HepG2 (cell line): ENCODE data around the gene SBNO1. TPM values are rescaled to one million over a fixed set of nuclear protein-coding genes. Genes with fewer than 3 reads are reported as not detected.

Experiments
- AGO2 ChIP-seq: fragments of 200-400 bp; formaldehyde crosslinking; optimal IDR thresholded peaks from 2 replicates; pipeline ENCODE3; 2017; ENCODE audit warnings: mild to moderate bottlenecking, low read depth, low read length, moderate library complexity
- CBX1 ChIP-seq: IDR thresholded peaks from one replicate; pipeline ENCODE4 v1.6.1; 2016; ENCODE audit warnings: antibody characterized with exemption, low read depth
- CCDC6 ChIP-seq: sonication (generic); formaldehyde crosslinking; IDR thresholded peaks from 2 replicates; pipeline ENCODE4 v1.8.1; 2022; ENCODE audit warnings: mild to moderate bottlenecking, missing genetic modification reagents, moderate library complexity
- CEBPB ChIP-seq: IDR thresholded peaks from 2 replicates; pipeline ENCODE4 v1.6.1; 2011; ENCODE audit warnings: low read depth, low read length, improper control_type of control experiment, borderline replicate concordance
- DR1 ChIP-seq: sonication (generic); formaldehyde crosslinking; IDR thresholded peaks from 2 replicates; pipeline ENCODE4 v1.8.0; 2021; ENCODE audit warnings: mild to moderate bottlenecking, missing genetic modification reagents, inconsistent platforms
- GPN1 ChIP-seq: sonication (generic); formaldehyde crosslinking; IDR thresholded peaks from 2 replicates; pipeline ENCODE4 v1.5.1; 2020; ENCODE audit warnings: missing genetic modification reagents, borderline replicate concordance
- HOXA7 ChIP-seq: sonication (generic); formaldehyde crosslinking; IDR thresholded peaks from 2 replicates; pipeline ENCODE4 v1.8.1; 2022; ENCODE audit warnings: mild to moderate bottlenecking, missing genetic modification reagents, moderate library complexity
- IRF1 ChIP-seq: sonication (generic); formaldehyde crosslinking; IDR thresholded peaks from 2 replicates; pipeline ENCODE4 v1.4.0; 2020; ENCODE audit warnings: low read depth, mild to moderate bottlenecking, missing genetic modification reagents
- MAFK ChIP-seq, 2 experiments: IDR thresholded peaks in 1 of 2; conservative IDR thresholded peaks in 1 of 2; 2 replicates each; pipeline ENCODE4 v1.6.1; 2011; ENCODE audit warnings: improper control_type of control experiment in 2 of 2, low read length in 2 of 2
- MBNL3 ChIP-seq: fragments of 250-450 bp; sonication (Bioruptor Pico); conservative IDR thresholded peaks from 2 replicates; pipeline ENCODE4 v1.8.0; 2022; ENCODE audit warnings: mild to moderate bottlenecking, inconsistent platforms
- MNT ChIP-seq: fragments of 450-650 bp; IDR thresholded peaks from 2 replicates; pipeline ENCODE4 v1.6.1; 2016
- NCOA1 ChIP-seq: sonication (generic); formaldehyde crosslinking; IDR thresholded peaks from 2 replicates; pipeline ENCODE4 v1.9.0; 2021; ENCODE audit warnings: missing genetic modification reagents
- NFE2L2 ChIP-seq: fragments of 150-350 bp; IDR thresholded peaks from 2 replicates; pipeline ENCODE4 v1.6.1; 2014; ENCODE audit warnings: low read length
- POLR2A ChIP-seq, 2 experiments: IDR thresholded peaks; 2 replicates each; pipeline ENCODE4 v1.6.1; 2011; ENCODE audit warnings: low read depth in 2 of 2, low read length in 2 of 2, mild to moderate bottlenecking in 1 of 2, moderate library complexity in 1 of 2; ENCODE audit not compliant: insufficient read depth in 1 of 2
- RFX5 ChIP-seq: IDR thresholded peaks from 2 replicates; pipeline ENCODE4 v1.6.1; 2011; ENCODE audit warnings: low read depth, low read length, improper control_type of control experiment
- SPEN ChIP-seq: sonication (generic); formaldehyde crosslinking; IDR thresholded peaks from 2 replicates; pipeline ENCODE4 v1.5.1; 2020; ENCODE audit warnings: low read depth, mild to moderate bottlenecking, missing genetic modification reagents
- SRSF1 ChIP-seq: fragments of 200-400 bp; formaldehyde crosslinking; optimal IDR thresholded peaks from 2 replicates; pipeline ENCODE3; 2017; ENCODE audit warnings: mild to moderate bottlenecking, low read depth, low read length, moderate library complexity
- ZEB1 ChIP-seq: IDR thresholded peaks from 2 replicates; pipeline ENCODE4 v1.6.1; 2012; ENCODE audit warnings: mild to moderate bottlenecking, low read depth, inconsistent platforms; ENCODE audit not compliant: insufficient replicate concordance
- ZNF235 ChIP-seq: sonication (generic); formaldehyde crosslinking; IDR thresholded peaks from 2 replicates; pipeline ENCODE4 v1.8.1; 2023; ENCODE audit warnings: mild to moderate bottlenecking, missing genetic modification reagents, borderline replicate concordance
- ZNF414 ChIP-seq: sonication (generic); formaldehyde crosslinking; IDR thresholded peaks from 2 replicates; pipeline ENCODE4 v1.5.0; 2020; ENCODE audit warnings: missing genetic modification reagents
- ZNF768 ChIP-seq: sonication (generic); formaldehyde crosslinking; IDR thresholded peaks from 2 replicates; pipeline ENCODE4 v1.4.0; 2020; ENCODE audit warnings: missing genetic modification reagents
- polyA plus RNA-seq, 8 experiments: library from polyadenylated mRNA; depleted of rRNA in 3 of 8; stranded (reverse) in 7 of 8; unstranded in 1 of 8; fragments of >200 nt; fragmentation: Illumina TruSeq in 4 of 8; extraction: Trizol in 4 of 8; gene quantifications; 2 replicates each; pipeline versions ENCODE4 v1.2.1 to v1.2.3, GENCODE V29; 2011 to 2016; ENCODE audit warnings: low read depth in 4 of 8, missing spikeins in 1 of 8, mixed read lengths in 1 of 8; ENCODE audit not compliant: insufficient read depth in 1 of 8
- total RNA-seq, 5 experiments: library from RNA; depleted of rRNA; stranded (reverse); fragments of >200 nt; fragmentation: Illumina TruSeq; extraction: Trizol; gene quantifications; 2 replicates each; pipeline ENCODE4 v1.2.3, GENCODE V29; 2016; ENCODE audit warnings: low read depth in 1 of 5
- TF ChIP-seq, protein P1 (sequence below): sonication (generic); formaldehyde crosslinking; IDR thresholded peaks from 2 replicates; pipeline ENCODE4 v1.4.0; 2020; ENCODE audit warnings: missing genetic modification reagents
- TF ChIP-seq, protein P2 (sequence below): sonication (generic); formaldehyde crosslinking; conservative IDR thresholded peaks from 2 replicates; pipeline ENCODE4 v1.8.0; 2022; ENCODE audit warnings: mild to moderate bottlenecking, moderate library complexity, missing genetic modification reagents

Gene SBNO1
- total and polyA plus RNA-seq, 2 of the 13 experiments (the other 11 are each of a cell fraction or from before 2014, with no cell fraction given), result 10.9 to 40.2 TPM

DNA sequence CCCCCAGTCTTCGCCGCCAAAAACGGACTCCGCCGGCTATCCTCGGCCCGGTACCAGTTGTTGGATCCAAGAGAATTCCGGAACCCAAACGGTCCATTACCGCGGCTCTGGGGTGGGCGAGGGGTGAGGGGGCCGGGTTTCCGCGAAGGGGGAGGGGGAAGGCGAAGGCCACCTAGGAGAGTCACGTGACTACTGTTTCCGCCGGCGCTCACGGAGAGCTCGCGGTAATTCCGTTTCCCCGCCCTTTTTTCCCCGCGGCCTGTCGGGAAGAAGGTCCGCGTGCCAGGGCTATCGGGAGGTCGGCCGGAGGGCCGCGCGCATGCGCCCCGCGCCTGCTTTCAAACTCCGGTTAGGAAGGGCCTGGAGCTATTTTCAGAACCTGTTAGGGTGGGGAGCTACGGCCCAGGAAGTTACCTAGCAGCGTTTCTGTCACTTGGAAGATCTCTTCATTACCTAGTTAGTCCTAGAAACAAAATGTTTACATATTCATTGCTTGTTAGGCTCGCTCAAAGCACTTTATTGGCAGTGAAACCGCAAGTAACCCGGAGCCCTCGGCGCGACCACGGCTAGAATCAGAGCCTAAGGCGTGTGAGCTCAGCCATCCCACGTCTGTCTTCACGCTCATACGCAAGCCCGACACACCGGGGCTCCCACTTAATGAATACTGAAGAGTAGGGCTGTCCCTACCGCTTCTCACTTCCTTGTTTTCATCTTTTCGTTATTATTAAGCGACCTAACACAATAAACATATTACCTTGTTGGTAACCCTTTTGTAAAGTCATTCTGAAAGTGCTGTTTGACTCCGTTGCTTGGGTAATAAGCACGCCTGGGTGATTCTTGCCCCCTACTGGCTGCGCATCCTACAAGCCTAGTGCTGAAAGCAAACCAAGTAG, 624 bp upstream of the SBNO1 start (continued):
- TF ChIP-seq MBNL3 (CRISPR knock-in tag) (no peak), POLR2A (IDR thresholded peaks at IDR 0.05; ENCODE audit: insufficient read depth in 1 of 2, low read depth in 2 of 2, low read length in 2 of 2) (peak; percentile 79 to 89), SRSF1 (no peak), MAFK (conservative IDR thresholded peaks at IDR 0.05 in 1 of 2, IDR thresholded peaks at IDR 0.05 in 1 of 2; ENCODE audit: low read length in 2 of 2) (no peak), NFE2L2 (no peak; the same call in none of the 2 replicates), CBX1 (no peak), NCOA1 (CRISPR knock-in tag) (no peak), ZNF768 (CRISPR knock-in tag) (no peak), CEBPB (0 out of 2 replicates have a peak, but pooled peaks have one; percentile 0), CCDC6 (CRISPR knock-in tag) (peak; percentile 59; the same call in 1 of the 2 replicates), SPEN (no peak), ZNF235 (no peak), AGO2 (no peak), RFX5 (no peak), GPN1 (CRISPR knock-in tag) (no peak), DR1 (peak; percentile 75; the same call in 1 of the 2 replicates), HOXA7 (no peak), ZEB1 (no peak), IRF1 (CRISPR knock-in tag) (no peak), MNT (no peak), ZNF414 (no peak)
- TF ChIP-seq, protein P1, sequence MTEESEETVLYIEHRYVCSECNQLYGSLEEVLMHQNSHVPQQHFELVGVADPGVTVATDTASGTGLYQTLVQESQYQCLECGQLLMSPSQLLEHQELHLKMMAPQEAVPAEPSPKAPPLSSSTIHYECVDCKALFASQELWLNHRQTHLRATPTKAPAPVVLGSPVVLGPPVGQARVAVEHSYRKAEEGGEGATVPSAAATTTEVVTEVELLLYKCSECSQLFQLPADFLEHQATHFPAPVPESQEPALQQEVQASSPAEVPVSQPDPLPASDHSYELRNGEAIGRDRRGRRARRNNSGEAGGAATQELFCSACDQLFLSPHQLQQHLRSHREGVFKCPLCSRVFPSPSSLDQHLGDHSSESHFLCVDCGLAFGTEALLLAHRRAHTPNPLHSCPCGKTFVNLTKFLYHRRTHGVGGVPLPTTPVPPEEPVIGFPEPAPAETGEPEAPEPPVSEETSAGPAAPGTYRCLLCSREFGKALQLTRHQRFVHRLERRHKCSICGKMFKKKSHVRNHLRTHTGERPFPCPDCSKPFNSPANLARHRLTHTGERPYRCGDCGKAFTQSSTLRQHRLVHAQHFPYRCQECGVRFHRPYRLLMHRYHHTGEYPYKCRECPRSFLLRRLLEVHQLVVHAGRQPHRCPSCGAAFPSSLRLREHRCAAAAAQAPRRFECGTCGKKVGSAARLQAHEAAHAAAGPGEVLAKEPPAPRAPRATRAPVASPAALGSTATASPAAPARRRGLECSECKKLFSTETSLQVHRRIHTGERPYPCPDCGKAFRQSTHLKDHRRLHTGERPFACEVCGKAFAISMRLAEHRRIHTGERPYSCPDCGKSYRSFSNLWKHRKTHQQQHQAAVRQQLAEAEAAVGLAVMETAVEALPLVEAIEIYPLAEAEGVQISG (CRISPR knock-in tag), result peak; percentile 56; the same call in 1 of the 2 replicates
- TF ChIP-seq, protein P2, sequence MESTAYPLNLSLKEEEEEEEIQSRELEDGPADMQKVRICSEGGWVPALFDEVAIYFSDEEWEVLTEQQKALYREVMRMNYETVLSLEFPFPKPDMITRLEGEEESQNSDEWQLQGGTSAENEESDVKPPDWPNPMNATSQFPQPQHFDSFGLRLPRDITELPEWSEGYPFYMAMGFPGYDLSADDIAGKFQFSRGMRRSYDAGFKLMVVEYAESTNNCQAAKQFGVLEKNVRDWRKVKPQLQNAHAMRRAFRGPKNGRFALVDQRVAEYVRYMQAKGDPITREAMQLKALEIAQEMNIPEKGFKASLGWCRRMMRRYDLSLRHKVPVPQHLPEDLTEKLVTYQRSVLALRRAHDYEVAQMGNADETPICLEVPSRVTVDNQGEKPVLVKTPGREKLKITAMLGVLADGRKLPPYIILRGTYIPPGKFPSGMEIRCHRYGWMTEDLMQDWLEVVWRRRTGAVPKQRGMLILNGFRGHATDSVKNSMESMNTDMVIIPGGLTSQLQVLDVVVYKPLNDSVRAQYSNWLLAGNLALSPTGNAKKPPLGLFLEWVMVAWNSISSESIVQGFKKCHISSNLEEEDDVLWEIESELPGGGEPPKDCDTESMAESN (CRISPR knock-in tag), result no peak
